HG03095 (cell line): ENCODE measurements around the gene CDK7.
A peak's percentile ranks its signal among the peaks of the same experiment; 100 is the strongest.
"Not testable (repeated sequence)": the region's sequence is repeated elsewhere in the genome, so short reads cannot be mapped to it uniquely, and the experiment has no call there.

ENCODE experiments used
- ATAC-seq: cut with Tn5 transposase; IDR thresholded peaks from one replicate; pipeline ENCODE4 v1.9.1; 2021; ENCODE audit warnings: moderate library complexity; ENCODE audit not compliant: unreplicated experiment

The CDK7 gene

GRCh38 chr5:69234457-69235268 lies at the start of gene CDK7:
Gene CDK7 (plus strand): TSS chr5:69234886. CDS start chr5:69234976, 90 bp downstream.
- ATAC-seq, result peak; percentile 97

DNA sequence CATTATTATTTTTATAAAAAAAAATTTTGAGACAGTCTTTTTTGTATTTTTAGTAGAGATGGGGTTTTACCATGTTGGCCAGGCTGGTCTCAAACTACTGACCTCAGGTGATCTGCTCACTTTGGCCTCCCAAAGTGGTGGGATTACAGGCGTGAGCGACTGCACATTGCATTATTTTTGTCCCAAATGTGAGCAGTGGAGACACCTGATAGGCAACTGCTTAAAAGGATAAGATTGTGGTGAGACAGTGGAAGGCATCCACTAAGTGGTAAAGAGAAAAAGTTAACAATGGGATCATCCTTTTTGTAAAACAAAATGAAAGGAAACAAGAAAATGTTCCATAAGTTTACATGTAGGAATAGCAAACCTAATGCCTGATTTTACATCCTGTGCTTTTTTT lies 47.3 kb upstream of the CDK7 start:
- no peak for ATAC-seq

- ATAC-seq, result no peak
These were observed 45.9 kb upstream of the CDK7 start for GRCh38 chr5:69188811-69189161.

DNA sequence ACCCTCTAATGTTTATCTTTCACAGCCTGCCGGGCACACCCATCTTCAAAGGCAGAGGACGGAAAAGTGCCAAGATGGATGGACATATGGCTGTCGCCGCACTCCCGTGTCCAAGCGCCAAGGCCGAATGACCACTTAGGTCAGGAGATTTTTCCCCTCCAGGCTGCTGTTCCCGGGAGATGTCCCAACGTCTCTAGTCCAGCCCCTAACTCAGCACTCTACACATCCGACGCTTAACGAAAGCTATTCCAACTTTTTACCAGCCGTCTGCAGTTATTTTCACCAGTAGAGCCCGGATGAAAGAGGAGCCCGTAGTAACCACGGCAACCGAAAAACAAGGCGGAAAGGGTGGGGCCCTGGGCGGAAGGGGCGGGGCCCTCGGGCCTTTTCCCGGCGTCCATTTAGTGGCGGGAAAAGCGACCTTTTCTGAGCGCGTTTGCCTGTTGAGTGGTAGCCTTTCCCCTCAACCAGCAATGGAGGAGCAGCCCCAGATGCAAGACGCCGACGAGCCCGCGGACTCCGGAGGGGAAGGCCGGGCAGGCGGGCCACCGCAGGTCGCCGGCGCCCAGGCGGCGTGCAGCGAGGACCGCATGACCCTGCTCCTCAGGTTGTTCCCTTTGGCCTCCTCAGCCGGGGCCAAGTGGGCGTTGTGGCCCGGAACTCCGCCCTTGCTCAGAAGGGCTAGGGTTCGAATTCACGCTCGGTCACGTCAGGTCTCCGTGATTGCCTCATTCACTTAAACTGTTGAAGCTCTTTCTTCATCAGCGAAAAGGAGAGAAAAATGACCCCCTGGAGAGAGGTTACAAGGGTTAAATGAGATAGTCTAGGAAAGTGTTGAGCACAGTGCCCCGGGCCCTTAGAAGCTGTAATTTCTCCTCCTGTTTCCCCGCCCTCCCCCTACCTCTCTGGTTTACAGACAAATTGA lies 45.3 kb upstream of the CDK7 start, which contains the start of gene CENPH:
Gene CENPH, plus strand, starts transcription at position 422 of the 925 bp plus-strand sequence. Its CDS starts 52 bp downstream, at position 474.
- peak; percentile 92 for ATAC-seq

DNA sequence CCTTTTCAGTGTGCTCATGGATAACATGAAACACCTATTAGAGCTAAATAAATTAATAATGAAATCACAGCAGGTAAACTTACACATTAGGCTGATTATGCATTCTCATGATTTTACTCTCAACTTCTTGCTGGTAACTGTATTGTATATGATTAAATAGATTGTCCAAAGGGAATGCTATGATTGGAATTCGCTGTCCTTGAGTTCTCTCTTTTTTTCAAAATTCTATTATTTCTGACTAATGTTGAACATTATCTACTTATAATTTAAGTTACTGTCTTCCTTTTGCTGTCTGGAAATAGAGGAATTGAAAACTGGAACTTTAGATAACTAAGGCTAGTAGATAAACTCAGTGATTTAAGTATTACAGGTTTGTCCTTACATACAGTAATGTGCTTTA lies 32.2 kb upstream of the CDK7 start:
- no peak for ATAC-seq

DNA sequence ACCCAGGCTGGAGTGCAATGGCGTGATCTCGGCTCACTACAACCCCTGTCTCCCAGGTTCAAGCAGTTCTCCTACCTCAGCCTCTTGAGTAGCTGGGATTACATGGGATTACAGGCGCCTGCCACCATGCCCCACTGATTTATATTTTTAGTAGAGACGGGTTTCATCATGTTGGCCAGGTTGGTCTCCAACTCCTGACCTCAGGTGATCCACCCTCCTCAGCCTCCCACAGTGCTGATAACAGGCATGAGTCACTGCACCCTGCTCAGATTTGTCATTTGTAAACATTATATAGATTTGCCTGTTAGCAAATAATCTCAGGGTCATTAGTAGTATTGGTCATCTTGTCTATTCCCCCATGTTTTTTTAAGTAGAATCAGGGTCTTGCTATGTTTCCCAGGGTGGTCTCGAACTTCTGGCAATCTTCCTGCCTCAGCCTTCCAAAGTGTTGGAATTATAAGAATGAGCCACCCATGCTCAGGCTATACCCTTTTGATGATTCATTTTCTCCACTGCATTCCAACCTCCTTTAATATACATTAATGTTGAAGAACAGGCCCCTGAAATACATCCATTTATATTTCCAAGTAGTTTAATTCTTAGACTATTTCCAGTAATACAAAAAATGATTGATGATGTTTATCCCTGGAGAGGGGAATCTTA lies 28.0 kb upstream of the CDK7 start:
- no peak for ATAC-seq

- no peak for ATAC-seq
These were observed 25.1 kb upstream of the CDK7 start for GRCh38 chr5:69209602-69210001.

DNA sequence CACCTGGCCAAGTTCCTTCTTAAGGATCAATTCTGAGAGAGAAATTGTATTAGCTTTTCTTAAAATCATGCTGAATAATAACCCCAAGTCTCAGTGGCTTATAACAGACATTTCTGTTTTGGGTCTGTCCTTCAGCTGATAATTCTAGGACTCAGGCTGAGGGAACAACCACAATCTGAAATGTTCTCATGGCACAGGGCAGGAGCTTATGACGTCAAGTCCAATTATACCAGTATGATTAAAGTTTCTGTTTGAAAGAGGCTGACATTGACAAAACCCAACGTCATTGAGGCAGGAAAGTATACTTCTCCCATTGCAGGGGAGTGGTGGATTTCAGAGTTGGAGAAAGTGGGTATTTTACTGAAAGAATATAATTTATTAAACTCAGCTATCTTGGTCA lies 23.5 kb upstream of the CDK7 start:
- no peak for ATAC-seq

DNA sequence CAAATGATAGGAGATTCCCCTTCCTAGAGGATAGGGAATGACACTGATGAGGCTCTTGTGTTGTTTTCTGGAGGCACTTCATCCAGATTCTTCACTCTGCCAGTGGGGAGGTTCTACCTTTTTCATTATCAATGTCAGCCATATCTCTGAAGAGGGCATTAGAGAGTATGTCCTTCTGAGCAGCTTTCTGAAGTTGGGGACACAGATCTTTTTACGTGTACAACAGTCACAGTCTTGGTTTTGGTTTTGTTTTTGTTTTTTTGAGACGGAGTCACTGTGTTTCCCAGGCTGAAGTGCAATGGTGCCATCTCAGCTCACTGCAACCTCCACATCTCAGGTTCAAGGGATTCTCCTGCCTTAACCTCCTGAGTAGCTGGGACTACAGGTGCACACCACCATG lies 22.7 kb upstream of the CDK7 start:
- ATAC-seq, result peak; percentile 43

DNA sequence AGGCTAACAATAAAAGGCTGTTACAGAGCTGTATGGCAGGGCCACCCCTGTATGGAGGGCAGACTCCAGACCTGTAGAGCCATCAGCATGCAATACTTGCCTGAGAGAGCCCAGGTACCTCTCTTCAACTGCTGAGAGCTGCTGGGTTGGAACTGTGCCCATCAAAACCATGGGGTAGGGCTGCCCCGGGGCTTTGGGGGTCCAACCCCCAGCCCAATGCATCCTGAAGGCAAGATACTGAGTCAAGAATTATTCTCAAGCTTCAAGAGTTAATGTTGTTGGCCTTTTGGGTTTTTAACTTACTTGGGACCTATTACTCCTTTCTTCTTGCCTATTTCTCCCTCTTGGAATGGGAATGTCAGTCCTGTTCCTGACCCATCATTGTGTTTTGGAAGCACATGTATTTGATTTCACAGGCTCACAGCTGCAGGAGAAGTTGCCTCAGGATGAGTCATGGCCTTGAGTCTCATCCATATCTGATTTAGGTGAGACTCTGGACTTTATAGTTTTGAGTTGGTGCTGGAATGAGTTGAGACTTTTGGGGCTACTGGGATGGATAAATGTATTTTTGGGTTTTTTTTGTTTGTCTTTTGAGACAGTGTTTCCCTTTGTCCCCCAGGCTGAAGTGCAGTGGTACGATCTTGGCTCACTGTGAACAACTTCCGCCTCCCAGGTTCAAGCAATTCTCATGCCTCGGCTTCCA lies 21.0 kb upstream of the CDK7 start:
- ATAC-seq, result no peak

GRCh38 chr5:69217151-69217511 lies 17.6 kb upstream of the CDK7 start:
- no peak for ATAC-seq

- ATAC-seq, result peak; percentile 91
These were observed 16.8 kb upstream of the CDK7 start for GRCh38 chr5:69217548-69218526.

DNA sequence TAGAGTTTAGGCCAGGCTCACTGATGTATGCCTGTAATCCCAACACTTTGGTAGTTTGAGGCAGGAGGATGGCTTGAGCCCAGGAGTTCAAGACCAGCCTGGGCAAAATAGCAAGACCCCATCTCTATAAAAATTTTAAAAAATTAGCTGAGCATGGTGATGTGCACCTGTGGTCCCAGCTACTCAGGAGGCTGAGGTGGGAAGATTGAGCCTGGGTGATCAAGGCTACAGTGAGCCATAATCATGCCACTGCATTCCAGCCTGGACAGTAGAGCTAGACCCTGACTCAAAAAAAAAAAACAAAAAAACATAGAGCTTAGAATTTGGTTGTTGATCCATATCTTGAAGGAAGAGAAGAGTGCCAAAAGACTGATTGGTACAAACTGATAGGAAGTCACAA lies 14.7 kb upstream of the CDK7 start:
- ATAC-seq, result no peak

DNA sequence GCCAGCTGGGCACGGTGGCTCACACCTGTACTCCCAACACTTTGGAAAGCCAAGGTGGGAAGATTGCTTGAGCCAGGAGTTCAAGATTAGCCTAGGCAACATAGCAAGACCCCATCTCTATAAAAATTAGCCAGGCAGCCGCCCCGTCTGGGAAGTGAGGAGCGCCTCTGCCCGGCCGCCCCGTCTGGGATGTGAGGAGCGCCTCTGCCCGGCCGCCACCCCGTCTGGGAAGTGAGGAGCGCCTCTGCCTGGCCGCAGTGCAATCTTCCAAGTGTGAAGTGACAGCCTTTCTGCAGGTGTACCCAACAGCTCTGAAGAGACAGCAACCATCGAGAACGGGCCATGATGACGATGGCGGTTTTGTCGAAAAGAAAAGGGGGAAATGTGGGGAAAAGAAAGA lies 14.3 kb upstream of the CDK7 start:
- ATAC-seq, result not testable (repeated sequence)

- ATAC-seq, result not testable (repeated sequence)
These were observed 13.9 kb upstream of the CDK7 start for GRCh38 chr5:69220833-69221232.

DNA sequence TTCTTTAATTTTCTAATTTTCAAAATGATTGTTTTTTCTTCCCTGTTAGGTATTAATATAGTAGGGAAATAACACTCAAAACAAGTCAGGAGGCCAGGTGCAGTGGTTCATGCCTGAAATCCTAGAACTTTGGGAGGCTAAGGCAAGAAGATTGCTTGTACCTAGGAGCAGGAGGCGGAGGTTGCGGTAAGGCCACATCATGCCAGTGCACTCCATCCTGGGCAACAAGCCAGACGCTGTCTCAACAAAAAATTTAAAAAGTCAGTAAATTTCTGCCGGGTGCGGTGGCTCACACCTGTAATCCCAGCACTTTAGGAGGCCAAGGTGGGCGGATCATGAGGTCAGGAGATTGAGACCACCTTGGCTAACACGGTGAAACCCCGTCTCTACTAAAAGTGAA lies 10.2 kb upstream of the CDK7 start:
- no peak for ATAC-seq

GRCh38 chr5:69225860-69226259 lies 8.8 kb upstream of the CDK7 start:
- no peak for ATAC-seq

GRCh38 chr5:69230181-69230580 lies 4.5 kb upstream of the CDK7 start:
- ATAC-seq, result no peak

DNA sequence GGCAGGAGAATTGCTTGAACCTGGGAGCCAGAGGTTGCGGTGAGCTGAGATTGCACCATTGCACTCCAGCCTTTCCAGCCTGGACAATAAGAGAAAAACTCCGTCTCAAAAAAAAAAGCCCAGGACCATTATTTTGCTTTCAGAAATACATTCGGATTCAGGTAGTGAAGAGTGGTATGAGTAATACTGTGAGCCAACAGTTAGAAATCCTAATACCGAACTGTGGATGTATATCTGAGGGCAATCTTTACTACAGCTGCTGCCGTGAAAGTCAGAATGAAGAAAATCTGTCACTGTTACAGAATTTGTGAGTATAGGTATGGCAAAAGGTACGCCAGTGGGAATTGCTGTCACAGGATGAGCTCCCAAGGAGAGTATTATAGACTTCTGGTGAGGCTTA lies 3.4 kb upstream of the CDK7 start:
- ATAC-seq, result no peak

DNA sequence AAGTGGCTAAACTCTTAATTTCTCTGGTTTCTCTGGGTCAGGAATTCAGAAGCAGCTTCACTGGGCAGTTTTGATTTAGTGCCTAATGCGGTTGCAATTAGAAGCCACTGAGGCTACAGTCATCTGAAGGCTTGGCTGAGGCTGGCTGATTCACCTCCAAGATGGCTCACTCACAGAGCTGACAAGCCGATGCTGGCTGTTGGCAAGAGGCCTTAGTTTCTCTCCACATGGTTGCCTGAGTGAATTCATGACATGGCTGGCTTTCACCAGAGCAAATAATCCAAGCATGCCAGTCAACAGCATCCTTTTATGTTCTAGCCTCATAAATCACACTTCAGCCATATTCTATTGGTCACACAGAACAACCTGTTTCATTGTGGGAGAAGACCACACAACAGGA lies 2.8 kb upstream of the CDK7 start:
- ATAC-seq, result no peak
